HEK293 (cell line): Measurements from ENCODE around the gene LLGL2.

Experiments
- CTCF ChIA-PET: fragments of 350-600 bp; formaldehyde crosslinking; extraction: SDS; loops from one replicate; lab custom pipeline; 2021; ENCODE audit warnings: antibody characterized with exemption; lab: Yijun Ruan, JAX
- POLR2A ChIA-PET: fragments of 300-600 bp; formaldehyde crosslinking; extraction: SDS; loops from one replicate; lab custom pipeline; 2020; ENCODE audit warnings: antibody characterized with exemption, inconsistent platforms; lab: Yijun Ruan, JAX
- H3K27ac ChIP-seq: fragments of 200-500 bp; sonication (Bioruptor generic); 2 replicates; pipeline ENCODE4 v1.5.1; 2014; ENCODE audit warnings: low read depth, low read length, control low read depth, inconsistent platforms; ENCODE audit errors: extremely low read depth
- H3K36me3 ChIP-seq, 2 experiments: fragments of 200-500 bp in 1 of 2; sonication (Bioruptor generic) in 1 of 2; 1 replicate in 1 of 2; 2 replicates in 1 of 2; pipeline ENCODE4 v1.5.1; 2014 to 2017; ENCODE audit warnings: inconsistent platforms in 2 of 2, low read length in 2 of 2; ENCODE audit not compliant: control insufficient read depth in 2 of 2, insufficient read depth in 1 of 2
- H3K4me1 ChIP-seq: fragments of 200-500 bp; sonication (Bioruptor generic); 2 replicates; pipeline ENCODE4 v1.5.1; 2014; ENCODE audit warnings: mild to moderate bottlenecking, low read length, inconsistent platforms; ENCODE audit not compliant: control insufficient read depth, insufficient read depth
- H3K4me3 ChIP-seq: 2 replicates; pipeline ENCODE4 v1.5.1; 2011; ENCODE audit warnings: low read depth, mild to moderate bottlenecking, control low read depth, low read length, moderate library complexity
- H3K9me3 ChIP-seq: fragments of 200-500 bp; sonication (Bioruptor generic); 2 replicates; pipeline ENCODE4 v1.5.1; 2014; ENCODE audit warnings: low read depth, low read length, inconsistent platforms; ENCODE audit not compliant: control insufficient read depth, insufficient read depth
- AEBP2 ChIP-seq: fragments of 450-650 bp; formaldehyde crosslinking; IDR thresholded peaks from 2 replicates; pipeline ENCODE4 v1.5.1; 2016; ENCODE audit warnings: missing biosample characterization, missing genetic modification characterization, borderline replicate concordance
- BCL6B ChIP-seq: fragments of 450-650 bp; formaldehyde crosslinking; IDR thresholded peaks from 2 replicates; pipeline ENCODE4 v1.5.1; 2017; ENCODE audit warnings: missing biosample characterization, missing genetic modification characterization
- CTCF ChIP-seq: fragments of 450-650 bp; formaldehyde crosslinking; IDR thresholded peaks from 2 replicates; pipeline ENCODE4 v1.5.1; 2016; ENCODE audit warnings: missing biosample characterization, missing genetic modification characterization
- ZBTB1 ChIP-seq: fragments of 450-650 bp; formaldehyde crosslinking; IDR thresholded peaks from 2 replicates; pipeline ENCODE4 v1.5.1; 2016; ENCODE audit warnings: missing biosample characterization, missing genetic modification characterization
- ZBTB10 ChIP-seq: fragments of 450-650 bp; formaldehyde crosslinking; IDR thresholded peaks from 2 replicates; pipeline ENCODE4 v1.5.1; 2016; ENCODE audit warnings: missing biosample characterization, missing genetic modification characterization
- ZBTB49 ChIP-seq: fragments of 450-650 bp; formaldehyde crosslinking; IDR thresholded peaks from 2 replicates; pipeline ENCODE4 v1.5.1; 2016; ENCODE audit warnings: missing biosample characterization, missing genetic modification characterization, low read depth
- ZEB2 ChIP-seq: fragments of 450-650 bp; formaldehyde crosslinking; IDR thresholded peaks from 2 replicates; pipeline ENCODE4 v1.5.1; 2016; ENCODE audit warnings: missing biosample characterization, missing genetic modification characterization
- ZIC2 ChIP-seq: fragments of 450-650 bp; formaldehyde crosslinking; IDR thresholded peaks from 2 replicates; pipeline ENCODE4 v1.5.1; 2016; ENCODE audit warnings: missing biosample characterization, missing genetic modification characterization
- ZNF600 ChIP-seq: fragments of 450-650 bp; formaldehyde crosslinking; IDR thresholded peaks from 2 replicates; pipeline ENCODE4 v1.5.1; 2016; ENCODE audit warnings: missing biosample characterization, missing genetic modification characterization
- ZNF621 ChIP-seq: fragments of 450-650 bp; formaldehyde crosslinking; IDR thresholded peaks from 2 replicates; pipeline ENCODE4 v1.5.1; 2017; ENCODE audit warnings: missing biosample characterization, missing genetic modification characterization
- ZNF76 ChIP-seq: fragments of 450-650 bp; formaldehyde crosslinking; IDR thresholded peaks from 2 replicates; pipeline ENCODE4; 2016; ENCODE audit warnings: low read depth, missing biosample characterization, missing genetic modification characterization, borderline replicate concordance
- ZNF785 ChIP-seq: fragments of 450-650 bp; formaldehyde crosslinking; IDR thresholded peaks from 2 replicates; pipeline ENCODE4 v1.5.1; 2016; ENCODE audit warnings: missing biosample characterization, missing genetic modification characterization
- ZSCAN18 ChIP-seq: fragments of 450-650 bp; formaldehyde crosslinking; IDR thresholded peaks from 2 replicates; pipeline ENCODE4 v1.5.1; 2016; ENCODE audit warnings: missing biosample characterization, missing genetic modification characterization

Gene LLGL2

GRCh38 chr17:75559958-75560533 is 34.5 kb downstream of the LLGL2 start:
- TF ChIP-seq ZIC2 (tag by site-specific recombination) (peak; percentile 38; the same call in 1 of the 2 replicates), ZNF600 (peak; percentile 23; the same call in 1 of the 2 replicates), AEBP2 (no peak), ZBTB49 (no peak), ZBTB1 (tag by site-specific recombination) (no peak), ZEB2 (tag by site-specific recombination) (no peak), ZNF785 (no peak)
- POLR2A ChIA-PET = interaction anchor here (1.5 kb wide), 1 partner anchor 11 kb away, joined by 5 read pairs; no protein-coding TSS in a partner anchor
- peaks cover 0 to 16% of the 10 kb centered on the region in 2 experiments; a peak in 1 of 3 replicates for H3K36me3 ChIP-seq
- 0 out of 2 replicates have a peak, but pooled peaks cover 5% of the 10 kb centered on the region for H3K4me1 ChIP-seq
- H3K4me3 ChIP-seq = no peak overlapping the region
- CTCF ChIA-PET = interaction anchor here (0.5 to 1.3 kb wide), 3 partner anchors 28 to 74 kb away, joined by 3 to 5 read pairs (median 4); partner anchors contain the start of gene SMIM5
- no peak overlapping the region for H3K27ac ChIP-seq
- no peaks in the 10 kb centered on the region for H3K9me3 ChIP-seq

- TF ChIP-seq ZSCAN18 (tag by site-specific recombination) (no peak), CTCF (peak; percentile 22; the same call in 1 of the 2 replicates), ZNF621 (tag by site-specific recombination) (no peak)
- 0 out of 2 replicates have a peak, but pooled peaks cover 2% of the 10 kb centered on the region for H3K4me1 ChIP-seq
- H3K36me3 ChIP-seq = peaks cover 0 to 22% of the 10 kb centered on the region in 2 experiments; a peak in 1 of 3 replicates
- H3K4me3 ChIP-seq = no peak overlapping the region
- H3K9me3 ChIP-seq = no peaks in the 10 kb centered on the region
- H3K27ac ChIP-seq = no peak overlapping the region
- ChIA-PET POLR2A (no interaction called here), CTCF (interaction anchor here (0.6 to 0.7 kb wide), 2 partner anchors 109 to 149 kb away, joined by 3 read pairs; no protein-coding TSS in a partner anchor)
Observed at GRCh38 chr17:75561927-75562603, 36.6 kb downstream of the LLGL2 start.

- ChIA-PET CTCF (interaction anchor here (0.7 kb wide), 1 partner anchor 110 kb away, joined by 3 read pairs; no protein-coding TSS in a partner anchor), POLR2A (no interaction called here)
- H3K9me3 ChIP-seq = no peaks in the 10 kb centered on the region
- no peak overlapping the region for H3K27ac ChIP-seq
- H3K36me3 ChIP-seq = peaks cover 0 to 22% of the 10 kb centered on the region in 2 experiments; a peak in 1 of 3 replicates
- H3K4me3 ChIP-seq = no peak overlapping the region
- no peaks in the 10 kb centered on the region for H3K4me1 ChIP-seq
- no peak for TF ChIP-seq AEBP2
- no peak for TF ChIP-seq ZIC2 (tag by site-specific recombination)
- TF ChIP-seq BCL6B = no peak
- no peak for TF ChIP-seq ZNF76
- no peak for TF ChIP-seq ZBTB10 (tag by site-specific recombination)
Observed at GRCh38 chr17:75563063-75563758, 37.7 kb downstream of the LLGL2 start.
